HEK293 (cell line): ENCODE results near the gene ASXL1.

Experiments
- ATF2 ChIP-seq: fragments of 450-650 bp; formaldehyde crosslinking; IDR thresholded peaks from 2 replicates; pipeline ENCODE4 v1.5.1; 2016; ENCODE audit warnings: missing biosample characterization, missing genetic modification characterization, low read depth
- GLIS2 ChIP-seq: fragments of 450-650 bp; formaldehyde crosslinking; IDR thresholded peaks from 2 replicates; pipeline ENCODE4 v1.5.1; 2016; ENCODE audit warnings: missing biosample characterization, missing genetic modification characterization
- HOXC10 ChIP-seq: sonication (generic); formaldehyde crosslinking; IDR thresholded peaks from 2 replicates; pipeline ENCODE4 v1.8.1; 2023; ENCODE audit warnings: mild to moderate bottlenecking, missing genetic modification reagents
- HOXD13 ChIP-seq: sonication (generic); formaldehyde crosslinking; IDR thresholded peaks from 2 replicates; pipeline ENCODE4 v1.8.0; 2022; ENCODE audit warnings: missing genetic modification reagents, borderline replicate concordance
- OVOL3 ChIP-seq: fragments of 450-650 bp; formaldehyde crosslinking; IDR thresholded peaks from 2 replicates; pipeline ENCODE4 v1.5.1; 2016; ENCODE audit warnings: missing biosample characterization, missing genetic modification characterization
- REST ChIP-seq: fragments of 450-650 bp; formaldehyde crosslinking; IDR thresholded peaks from 2 replicates; pipeline ENCODE4 v1.5.1; 2016; ENCODE audit warnings: missing biosample characterization, missing genetic modification characterization
- ZBTB10 ChIP-seq: fragments of 450-650 bp; formaldehyde crosslinking; IDR thresholded peaks from 2 replicates; pipeline ENCODE4 v1.5.1; 2016; ENCODE audit warnings: missing biosample characterization, missing genetic modification characterization
- ZBTB21 ChIP-seq: fragments of 450-650 bp; formaldehyde crosslinking; IDR thresholded peaks from 2 replicates; pipeline ENCODE4 v1.5.1; 2017; ENCODE audit warnings: missing biosample characterization, missing genetic modification characterization
- ZBTB44 ChIP-seq: fragments of 450-650 bp; IDR thresholded peaks from 2 replicates; pipeline ENCODE4 v1.5.1; 2018; ENCODE audit warnings: missing biosample characterization, mild to moderate bottlenecking, missing genetic modification characterization
- ZFP41 ChIP-seq: fragments of 450-650 bp; formaldehyde crosslinking; IDR thresholded peaks from 2 replicates; pipeline ENCODE4 v1.5.1; 2016; ENCODE audit warnings: missing biosample characterization, missing genetic modification characterization, borderline replicate concordance
- ZNF148 ChIP-seq: fragments of 450-650 bp; formaldehyde crosslinking; IDR thresholded peaks from 2 replicates; pipeline ENCODE4 v1.5.0; 2017; ENCODE audit warnings: missing biosample characterization, missing genetic modification characterization, borderline replicate concordance
- ZNF155 ChIP-seq: fragments of 450-650 bp; formaldehyde crosslinking; IDR thresholded peaks from 2 replicates; pipeline ENCODE4 v1.5.1; 2016; ENCODE audit warnings: missing biosample characterization, missing genetic modification characterization
- ZNF311 ChIP-seq: fragments of 450-650 bp; formaldehyde crosslinking; IDR thresholded peaks from 2 replicates; pipeline ENCODE4 v1.5.1; 2017; ENCODE audit warnings: missing biosample characterization, missing genetic modification characterization, borderline replicate concordance
- ZNF37A ChIP-seq: fragments of 450-650 bp; IDR thresholded peaks from 2 replicates; pipeline ENCODE4 v1.5.1; 2018; ENCODE audit warnings: missing biosample characterization, missing genetic modification characterization
- ZNF529 ChIP-seq: fragments of 450-650 bp; formaldehyde crosslinking; IDR thresholded peaks from 2 replicates; pipeline ENCODE4 v1.5.1; 2017; ENCODE audit warnings: missing genetic modification characterization, missing biosample characterization; ENCODE audit not compliant: insufficient replicate concordance
- ZNF561 ChIP-seq: fragments of 450-650 bp; IDR thresholded peaks from 2 replicates; pipeline ENCODE4 v1.5.1; 2018; ENCODE audit warnings: missing biosample characterization, missing genetic modification characterization, borderline replicate concordance
- ZNF571 ChIP-seq: fragments of 450-650 bp; formaldehyde crosslinking; IDR thresholded peaks from 2 replicates; pipeline ENCODE4 v1.5.0; 2017; ENCODE audit warnings: missing biosample characterization, missing genetic modification characterization
- ZNF580 ChIP-seq: fragments of 450-650 bp; formaldehyde crosslinking; IDR thresholded peaks from 2 replicates; pipeline ENCODE4 v1.5.1; 2016; ENCODE audit warnings: missing biosample characterization, missing genetic modification characterization
- ZNF596 ChIP-seq: fragments of 450-650 bp; IDR thresholded peaks from 2 replicates; pipeline ENCODE4 v1.5.0; 2018; ENCODE audit warnings: missing biosample characterization, mild to moderate bottlenecking, missing genetic modification characterization, moderate library complexity
- ZNF639 ChIP-seq: fragments of 450-650 bp; formaldehyde crosslinking; IDR thresholded peaks from 2 replicates; pipeline ENCODE4 v1.5.1; 2016; ENCODE audit warnings: missing biosample characterization, missing genetic modification characterization
- ZNF670 ChIP-seq: fragments of 450-650 bp; formaldehyde crosslinking; IDR thresholded peaks from 2 replicates; pipeline ENCODE4 v1.5.1; 2016; ENCODE audit warnings: missing biosample characterization, missing genetic modification characterization, low read depth
- ZNF692 ChIP-seq: fragments of 450-650 bp; formaldehyde crosslinking; IDR thresholded peaks from 2 replicates; pipeline ENCODE4 v1.5.1; 2016; ENCODE audit warnings: missing biosample characterization, missing genetic modification characterization
- ZNF791 ChIP-seq: fragments of 450-650 bp; formaldehyde crosslinking; IDR thresholded peaks from 2 replicates; pipeline ENCODE4 v1.5.1; 2016; ENCODE audit warnings: missing biosample characterization, missing genetic modification characterization

ASXL1 gene

GRCh38 chr20:32354592-32355416, 3.3 kb upstream of the ASXL1 start (continued):
- TF ChIP-seq ZNF639 (peak; percentile 72; the same call in 1 of the 2 replicates), ZFP41 (tag by site-specific recombination) (no peak), ZBTB44 (peak; percentile 85), ZNF791 (tag by site-specific recombination) (no peak), ATF2 (no peak), ZNF670 (tag by site-specific recombination) (no peak), ZNF155 (tag by site-specific recombination) (no peak), ZNF529 (tag by site-specific recombination) (no peak), GLIS2 (tag by site-specific recombination) (peak; percentile 32), HOXD13 (no peak), ZNF311 (tag by site-specific recombination) (no peak), ZBTB10 (tag by site-specific recombination) (no peak), ZNF692 (tag by site-specific recombination) (no peak), ZBTB21 (tag by site-specific recombination) (no peak), ZNF148 (tag by site-specific recombination) (no peak), REST (tag by site-specific recombination) (no peak), OVOL3 (tag by site-specific recombination) (peak; percentile 89), ZNF561 (tag by site-specific recombination) (no peak), ZNF596 (tag by site-specific recombination) (no peak), HOXC10 (no peak), ZNF571 (tag by site-specific recombination) (no peak), ZNF580 (tag by site-specific recombination) (no peak), ZNF37A (tag by site-specific recombination) (no peak)
